NB4 (cell line): Measurements from ENCODE around the gene ACSL5.

Experiments used
- POLR2A ChIP-seq: IDR thresholded peaks from 2 replicates; pipeline ENCODE4 v1.6.1; 2011; ENCODE audit warnings: mild to moderate bottlenecking; ENCODE audit not compliant: insufficient read length; ENCODE audit errors: extremely low read depth
- TF ChIP-seq, protein P1 (sequence below): IDR thresholded peaks from one replicate; pipeline ENCODE4 v1.5.1; 2012; ENCODE audit warnings: low read depth, low read length

DNA sequence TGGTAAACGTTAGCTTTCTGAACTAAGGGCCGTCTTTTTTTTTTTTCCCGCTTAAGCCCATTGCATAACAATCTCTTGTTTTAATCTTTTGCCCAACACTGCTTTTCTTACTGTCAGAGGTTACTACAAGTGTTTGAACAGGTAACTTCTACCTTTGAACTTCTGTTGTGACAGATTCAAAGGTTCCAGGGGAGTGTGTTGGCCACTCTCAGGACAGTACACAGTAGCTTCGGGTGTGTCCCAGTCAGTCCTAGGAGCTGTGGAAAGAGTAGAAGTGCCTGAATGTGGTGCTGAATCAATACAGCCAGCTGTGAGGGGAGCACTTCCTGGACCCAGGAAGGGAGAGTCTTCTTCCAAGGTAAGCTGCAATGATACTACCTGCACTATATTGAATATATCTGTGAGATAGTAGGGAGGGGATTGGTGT is at the start of gene ACSL5:
- TF ChIP-seq, protein P1, sequence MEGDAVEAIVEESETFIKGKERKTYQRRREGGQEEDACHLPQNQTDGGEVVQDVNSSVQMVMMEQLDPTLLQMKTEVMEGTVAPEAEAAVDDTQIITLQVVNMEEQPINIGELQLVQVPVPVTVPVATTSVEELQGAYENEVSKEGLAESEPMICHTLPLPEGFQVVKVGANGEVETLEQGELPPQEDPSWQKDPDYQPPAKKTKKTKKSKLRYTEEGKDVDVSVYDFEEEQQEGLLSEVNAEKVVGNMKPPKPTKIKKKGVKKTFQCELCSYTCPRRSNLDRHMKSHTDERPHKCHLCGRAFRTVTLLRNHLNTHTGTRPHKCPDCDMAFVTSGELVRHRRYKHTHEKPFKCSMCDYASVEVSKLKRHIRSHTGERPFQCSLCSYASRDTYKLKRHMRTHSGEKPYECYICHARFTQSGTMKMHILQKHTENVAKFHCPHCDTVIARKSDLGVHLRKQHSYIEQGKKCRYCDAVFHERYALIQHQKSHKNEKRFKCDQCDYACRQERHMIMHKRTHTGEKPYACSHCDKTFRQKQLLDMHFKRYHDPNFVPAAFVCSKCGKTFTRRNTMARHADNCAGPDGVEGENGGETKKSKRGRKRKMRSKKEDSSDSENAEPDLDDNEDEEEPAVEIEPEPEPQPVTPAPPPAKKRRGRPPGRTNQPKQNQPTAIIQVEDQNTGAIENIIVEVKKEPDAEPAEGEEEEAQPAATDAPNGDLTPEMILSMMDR = no peak
- no peak for TF ChIP-seq POLR2A
